Measurements from ENCODE around the gene SUMO4. TPM values are rescaled to one million over a fixed set of nuclear protein-coding genes. Genes with fewer than 3 reads are reported as not detected.

Gene SUMO4
- total RNA-seq (ENCODE audit: insufficient read depth, low replicate concordance): 17.3 TPM

DNA sequence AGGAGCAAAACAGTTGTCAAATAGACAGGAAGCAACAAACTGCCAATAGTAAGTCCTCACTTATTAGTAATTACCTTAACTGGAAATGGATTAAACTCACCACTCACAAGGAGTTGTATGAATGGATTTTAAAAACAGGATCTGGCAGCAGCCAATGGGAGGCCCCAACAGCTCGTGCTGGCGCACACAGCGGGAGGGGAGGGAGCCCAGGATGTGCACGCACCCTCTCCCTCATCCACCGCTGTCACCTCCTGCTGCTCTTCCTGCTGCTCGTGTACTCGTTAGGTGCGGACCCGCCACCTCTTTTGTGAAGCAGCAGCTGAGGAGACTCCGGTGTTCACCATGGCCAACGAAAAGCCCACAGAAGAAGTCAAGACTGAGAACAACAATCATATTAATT, at the start of gene SUMO4:
Gene SUMO4, plus strand, starts transcription at position 213 of the 400 bp plus-strand sequence. Its CDS starts 130 bp downstream, at position 343.
- DNase-seq (ENCODE audit: low spot score): no peak

DNA sequence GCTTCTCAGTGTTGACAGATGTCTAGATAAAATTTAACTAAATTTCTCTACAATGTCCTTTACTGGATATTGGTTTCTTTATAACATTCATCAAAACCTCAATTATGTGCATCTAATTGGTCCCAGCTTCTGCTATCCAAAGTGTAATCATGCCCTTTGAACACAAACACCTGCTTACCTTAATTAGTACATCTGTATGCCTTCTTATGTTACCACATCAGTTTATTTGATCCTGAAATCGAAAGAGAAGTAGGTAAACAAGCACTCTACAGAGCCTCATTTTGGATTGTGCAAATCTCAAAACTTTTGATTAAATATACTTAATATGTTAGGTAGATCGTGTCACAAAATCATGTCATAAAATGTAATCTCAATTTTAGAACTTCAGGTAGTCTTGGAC, 46.1 kb upstream of the SUMO4 start:
- no peak for DNase-seq (ENCODE audit: low spot score)

DNA sequence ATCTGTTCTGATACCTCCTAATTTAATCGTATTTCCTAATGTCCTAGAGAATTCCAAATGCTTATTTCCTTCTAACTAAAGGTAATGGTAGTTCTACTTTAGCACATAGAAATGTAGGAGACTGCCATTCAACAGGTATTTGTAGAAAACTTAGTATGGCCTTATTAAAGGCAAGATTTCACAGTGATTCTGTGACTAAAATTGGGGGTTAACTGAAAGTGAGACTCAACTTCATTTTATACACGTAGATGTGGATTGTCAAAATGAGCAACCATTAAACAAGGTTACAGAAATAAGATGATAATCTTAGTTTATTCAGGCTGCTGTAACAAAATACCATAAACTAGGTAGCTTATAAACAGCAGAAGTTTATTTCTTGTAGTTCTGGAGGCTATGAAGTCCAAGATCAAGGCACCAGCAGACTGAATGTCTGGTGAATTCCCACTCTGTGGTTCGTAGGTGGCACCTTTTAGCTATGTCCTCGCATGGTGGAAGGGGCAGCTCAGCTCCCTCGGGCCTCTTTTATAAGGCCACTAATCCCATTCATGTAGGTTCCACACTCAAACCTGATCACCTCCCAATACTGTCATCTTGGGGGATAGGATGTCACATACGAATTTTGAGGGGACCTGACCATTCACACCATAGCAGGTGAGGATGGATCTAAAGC, 43.8 kb upstream of the SUMO4 start:
- no peak for DNase-seq (ENCODE audit: low spot score)

- DNase-seq (ENCODE audit: low spot score): no peak
These were observed 42.1 kb upstream of the SUMO4 start for GRCh38 chr6:149357726-149358538.

DNA sequence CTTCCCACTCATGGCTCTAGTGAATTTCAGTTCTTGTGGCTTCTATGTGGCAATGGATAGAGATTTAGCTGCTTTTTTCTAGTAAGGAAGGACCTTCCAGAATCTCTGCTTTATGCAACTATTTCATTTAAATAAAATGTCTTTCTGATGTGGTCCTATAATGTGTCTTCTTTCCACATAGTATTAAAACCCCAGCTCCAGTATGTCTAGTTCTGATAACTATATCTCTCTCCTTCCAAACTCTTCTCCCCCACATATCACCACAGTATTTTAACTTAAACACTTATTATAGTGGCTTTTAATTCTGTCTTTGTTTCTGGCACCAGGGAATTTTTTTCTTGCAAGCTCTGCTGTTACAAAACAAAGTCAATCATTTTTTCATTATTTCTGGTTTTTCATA, 40.6 kb upstream of the SUMO4 start:
- no peak for DNase-seq (ENCODE audit: low spot score)

GRCh38 chr6:149360536-149360935, 39.5 kb upstream of the SUMO4 start:
- DNase-seq (ENCODE audit: low spot score): no peak

- no peak for DNase-seq (ENCODE audit: low spot score)
These were observed 37.8 kb upstream of the SUMO4 start for GRCh38 chr6:149362289-149362688.

DNA sequence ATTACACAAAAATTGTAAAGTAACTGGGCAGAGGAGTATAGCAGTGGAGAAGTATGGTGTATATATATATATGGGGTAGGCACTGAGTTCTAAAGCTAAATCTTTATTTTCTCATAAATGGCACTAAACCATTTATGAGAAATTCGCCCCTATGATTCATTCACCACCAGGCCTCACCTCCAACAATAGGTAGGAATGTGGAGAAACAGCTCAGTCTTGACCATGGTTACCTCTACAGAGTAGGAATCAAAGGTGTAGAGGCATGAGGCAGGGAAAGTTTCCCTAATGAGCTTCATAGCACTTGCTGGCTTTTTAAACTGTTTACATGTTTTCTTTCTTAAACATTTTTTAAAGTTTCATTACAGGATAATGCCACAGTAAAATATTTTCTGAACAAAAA, 36.9 kb upstream of the SUMO4 start:
- no peak for DNase-seq (ENCODE audit: low spot score)

DNA sequence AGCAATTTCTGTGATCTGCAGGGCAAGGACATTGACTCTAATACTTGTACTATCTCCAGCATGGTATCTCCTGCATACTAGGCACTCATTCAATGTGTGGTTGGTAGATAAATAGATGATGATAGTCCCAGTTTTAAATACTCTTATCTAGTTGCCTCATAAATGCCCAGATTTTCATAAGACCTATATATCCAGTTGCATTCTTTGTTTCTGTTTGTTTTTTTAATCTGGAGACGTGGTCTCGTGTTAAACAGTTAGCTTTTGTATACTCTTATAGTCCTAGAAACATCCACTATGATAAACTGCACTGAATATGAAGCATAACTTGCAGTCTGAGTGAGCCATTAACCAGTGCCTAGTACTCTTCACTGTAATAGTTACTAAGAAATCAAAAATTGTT, 35.5 kb upstream of the SUMO4 start:
- DNase-seq (ENCODE audit: low spot score): no peak

DNA sequence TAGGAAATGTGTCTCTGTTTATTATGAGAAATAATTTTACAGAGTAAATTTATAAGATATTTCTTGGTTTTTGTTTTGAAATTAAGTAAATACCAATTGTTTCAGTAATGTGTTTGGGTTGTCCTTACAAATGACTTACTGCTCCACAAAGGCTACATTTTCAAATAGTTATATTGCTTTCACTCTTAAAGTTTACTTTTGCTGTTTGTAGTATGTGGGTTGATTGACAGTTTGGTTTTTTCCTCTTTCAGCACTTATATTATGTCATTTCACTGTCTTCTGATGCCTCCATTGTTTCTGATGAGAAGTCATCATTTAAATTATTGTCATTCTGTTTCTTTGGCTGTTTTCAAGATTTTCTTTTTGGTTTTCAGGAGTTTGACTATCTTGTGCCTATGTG, 34.9 kb upstream of the SUMO4 start:
- no peak for DNase-seq (ENCODE audit: low spot score)

DNA sequence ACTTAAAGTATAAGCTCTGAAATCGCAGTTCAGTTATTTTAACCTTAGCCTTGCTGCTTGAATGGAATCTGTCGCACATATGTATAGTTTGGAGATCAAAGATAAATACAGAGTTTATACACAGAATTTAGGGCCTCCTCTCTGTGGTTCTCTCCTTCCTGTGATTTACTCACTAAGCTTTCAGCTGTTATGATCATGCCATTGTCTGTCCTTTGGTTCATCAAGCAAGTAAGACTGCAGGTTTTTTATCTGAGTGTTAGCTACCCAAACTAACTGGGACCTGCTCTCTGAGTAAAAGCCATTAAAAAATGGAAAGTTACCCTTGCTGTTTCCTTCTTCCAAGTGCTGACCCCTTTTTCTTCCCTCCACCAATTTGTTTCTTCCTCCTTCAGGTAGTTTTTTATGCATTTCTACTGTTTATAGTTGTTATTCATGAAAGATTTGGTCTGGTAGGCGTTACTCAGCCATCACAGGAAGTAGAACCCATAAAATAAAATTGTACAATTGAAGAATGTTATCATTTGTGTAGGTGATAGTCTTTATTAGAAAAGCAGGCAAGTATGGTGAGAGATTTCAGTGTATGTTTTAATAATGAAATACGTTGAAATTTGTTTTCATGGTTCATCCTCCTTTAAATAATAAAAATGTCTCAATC, 33.7 kb upstream of the SUMO4 start:
- no peak for DNase-seq (ENCODE audit: low spot score)

GRCh38 chr6:149368065-149368464, 32.0 kb upstream of the SUMO4 start:
- no peak for DNase-seq (ENCODE audit: low spot score)

GRCh38 chr6:149371154-149371553, 28.9 kb upstream of the SUMO4 start:
- no peak for DNase-seq (ENCODE audit: low spot score)

DNA sequence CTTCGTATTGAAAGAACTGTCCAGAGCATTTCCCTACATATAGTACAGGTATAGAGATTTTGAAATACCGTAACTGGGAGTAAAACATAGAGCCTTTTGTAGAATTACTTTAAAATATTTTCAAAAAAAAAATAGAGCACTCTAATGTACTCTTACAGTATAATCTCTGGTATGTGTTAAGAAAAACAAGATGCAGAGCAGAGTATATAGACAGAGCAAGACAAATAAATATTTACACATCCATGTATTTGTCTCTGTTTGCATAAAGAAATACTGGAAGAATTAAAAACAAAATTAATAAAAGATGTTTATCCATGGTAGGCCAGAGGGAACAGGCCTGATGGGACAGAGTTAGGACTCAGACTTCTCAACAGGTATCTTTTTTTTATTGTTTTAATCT, 28.0 kb upstream of the SUMO4 start:
- DNase-seq (ENCODE audit: low spot score): no peak

GRCh38 chr6:149373511-149373910, 26.6 kb upstream of the SUMO4 start:
- no peak for DNase-seq (ENCODE audit: low spot score)

DNA sequence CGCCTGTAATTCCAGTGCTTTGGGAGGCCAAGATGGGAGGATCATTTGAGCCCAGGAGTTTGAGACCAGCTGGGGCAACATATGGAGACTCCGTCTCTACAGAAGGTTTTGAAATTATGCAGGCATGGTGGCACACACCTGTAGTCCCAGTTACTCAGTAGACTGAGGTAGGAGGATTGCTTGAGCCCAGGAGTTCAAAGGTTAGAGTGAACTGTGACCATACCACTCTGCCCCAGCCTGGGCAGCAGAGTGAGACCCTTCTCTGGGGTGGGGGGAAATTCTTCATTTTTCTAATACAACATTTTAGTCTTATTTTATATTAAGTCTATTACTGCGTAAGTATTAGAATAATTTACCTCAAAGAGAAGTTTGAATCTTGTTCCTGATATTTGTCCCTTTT, 20.1 kb upstream of the SUMO4 start:
- no peak for DNase-seq (ENCODE audit: low spot score)

- no peak for DNase-seq (ENCODE audit: low spot score)
These were observed 19.5 kb upstream of the SUMO4 start for GRCh38 chr6:149380523-149380922.

GRCh38 chr6:149383371-149383770, 16.7 kb upstream of the SUMO4 start:
- no peak for DNase-seq (ENCODE audit: low spot score)

- no peak for DNase-seq (ENCODE audit: low spot score)
These were observed 15.6 kb upstream of the SUMO4 start for GRCh38 chr6:149384464-149384863.

- no peak for DNase-seq (ENCODE audit: low spot score)
These were observed 13.9 kb upstream of the SUMO4 start for GRCh38 chr6:149385998-149386646.

DNA sequence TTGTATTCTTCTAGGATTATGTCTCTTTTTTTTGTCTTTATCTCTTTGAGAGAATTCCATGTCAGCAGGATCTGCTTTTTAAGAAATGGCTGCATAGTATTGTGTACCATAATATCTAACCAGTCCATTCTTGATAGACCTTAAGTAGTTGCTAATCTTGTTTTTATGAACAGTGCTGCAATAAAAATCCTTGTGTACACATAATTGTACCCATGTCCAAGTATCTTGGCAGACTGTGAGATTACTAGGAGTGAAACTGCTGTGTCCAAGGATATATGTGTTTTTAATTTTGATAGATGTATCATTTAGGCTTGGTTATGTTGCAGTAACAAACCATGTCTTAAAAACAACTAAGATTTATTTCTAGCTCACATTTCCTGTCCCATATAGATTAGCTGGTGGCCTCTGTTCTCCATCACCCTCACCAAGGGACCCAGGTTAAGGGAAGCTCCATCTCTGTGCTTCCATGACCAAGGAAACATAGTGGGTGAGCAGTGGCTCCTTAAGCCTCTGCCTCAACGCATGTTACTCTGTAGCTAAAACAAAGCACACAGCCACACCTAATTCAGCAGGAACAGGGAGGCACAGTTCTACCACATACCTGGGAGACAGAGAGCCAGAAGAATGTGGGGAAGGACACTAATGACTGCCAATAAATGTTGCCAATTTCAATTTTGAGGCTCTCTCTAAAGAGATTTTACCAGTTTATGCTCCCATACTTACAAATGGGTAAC, 12.1 kb upstream of the SUMO4 start:
- DNase-seq (ENCODE audit: low spot score): no peak
